ENCODE measurements around the gene RNF8. TPM values are rescaled to one million over a fixed set of nuclear protein-coding genes. Genes with fewer than 3 reads are reported as not detected.
"Not testable (repeated sequence)": the region's sequence is repeated elsewhere in the genome, so short reads cannot be mapped to it uniquely, and the experiment has no call there.

RNF8 gene
- polyA plus RNA-seq, 3 donors: 4.2 to 4.9 (median 4.7) TPM

GRCh38 chr6:37344308-37344707 lies 9.5 kb upstream of the RNF8 start:
- no peak overlapping the region for H3K4me2 ChIP-seq (replicated peaks; ENCODE audit: extremely low read depth, low read length, poor library complexity, severe bottlenecking)
- Mint-ChIP-seq H3K4me1 (no peaks in the 10 kb centered on the region), H3K4me3 (no peak overlapping the region), H3K36me3 (no peaks in the 10 kb centered on the region), H3K27ac (no peak overlapping the region), H3K27me3 (ENCODE audit: low read depth in 3 of 3) (peaks cover 2 to 13% (median 10%) of the 10 kb centered on the region in 3 donors), H3K9me3 (peaks cover 0 to 4% (median 0%) of the 10 kb centered on the region in 7 donors)
- no peak for DNase-seq
- H3K79me2 ChIP-seq (ENCODE audit: insufficient read depth, low read length): no peaks in the 10 kb centered on the region
- H3K4me3 ChIP-seq (replicated peaks in 1 of 3; ENCODE audit: low read depth in 2 of 3, low read length in 3 of 3): no peak overlapping the region
- H2AFZ ChIP-seq (ENCODE audit: insufficient read depth, low read depth, low read length, poor library complexity, severe bottlenecking): no peak overlapping the region
- TF ChIP-seq CTCF (IDR thresholded peaks at IDR 0.05): no peak
- H3K9me3 ChIP-seq (replicated peaks in 1 of 2; ENCODE audit: control insufficient read depth in 1 of 2, insufficient read depth in 1 of 2, low read length in 2 of 2): no peaks in the 10 kb centered on the region
- H3K4me1 ChIP-seq (ENCODE audit: control insufficient read depth in 1 of 2, insufficient read depth in 2 of 2, low read length in 2 of 2): no peaks in the 10 kb centered on the region
- intact Hi-C loops (cut with micrococcal nuclease): no loop called here
- H3K27ac ChIP-seq (ENCODE audit: low read depth in 1 of 2, low read length in 2 of 2): no peak overlapping the region
- no peaks in the 10 kb centered on the region for H3K36me3 ChIP-seq (replicated peaks in 1 of 2; ENCODE audit: control insufficient read depth in 1 of 2, insufficient read depth in 2 of 2, low read length in 2 of 2)
- WGBS (ENCODE audit: insufficient coverage): no CpG with 5 or more reads among the region's 3 CpGs
- H4K20me1 ChIP-seq (ENCODE audit: insufficient read depth, low read length): no peaks in the 10 kb centered on the region
- no peak overlapping the region for H3K9ac ChIP-seq (ENCODE audit: insufficient read depth, low read length, poor library complexity, severe bottlenecking)
- H3K27me3 ChIP-seq (ENCODE audit: control insufficient read depth in 2 of 2, insufficient read depth in 2 of 2, low read length in 2 of 2): peaks cover 0 to 3% of the 10 kb centered on the region in 2 donors

GRCh38 chr6:37345804-37346203 lies 8.0 kb upstream of the RNF8 start:
- H3K36me3 Mint-ChIP-seq; intact Hi-C loops (cut with micrococcal nuclease); H4K20me1 ChIP-seq (ENCODE audit: insufficient read depth, low read length); H3K4me1 Mint-ChIP-seq; H3K9ac ChIP-seq (ENCODE audit: insufficient read depth, low read length, poor library complexity, severe bottlenecking); H3K79me2 ChIP-seq (ENCODE audit: insufficient read depth, low read length); H3K27ac Mint-ChIP-seq; H3K4me2 ChIP-seq (replicated peaks; ENCODE audit: extremely low read depth, low read length, poor library complexity, severe bottlenecking); DNase-seq; H3K36me3 ChIP-seq (replicated peaks in 1 of 2; ENCODE audit: control insufficient read depth in 1 of 2, insufficient read depth in 2 of 2, low read length in 2 of 2); H3K4me3 ChIP-seq (replicated peaks in 1 of 3; ENCODE audit: low read depth in 2 of 3, low read length in 3 of 3); H3K9me3 ChIP-seq (replicated peaks in 1 of 2; ENCODE audit: control insufficient read depth in 1 of 2, insufficient read depth in 1 of 2, low read length in 2 of 2); H3K4me1 ChIP-seq (ENCODE audit: control insufficient read depth in 1 of 2, insufficient read depth in 2 of 2, low read length in 2 of 2); H3K4me3 Mint-ChIP-seq; H3K9me3 Mint-ChIP-seq; H2AFZ ChIP-seq (ENCODE audit: insufficient read depth, low read depth, low read length, poor library complexity, severe bottlenecking); H3K27ac ChIP-seq (ENCODE audit: low read depth in 1 of 2, low read length in 2 of 2); H3K27me3 ChIP-seq (ENCODE audit: control insufficient read depth in 2 of 2, insufficient read depth in 2 of 2, low read length in 2 of 2): not testable (repeated sequence)
- H3K27me3 Mint-ChIP-seq (ENCODE audit: low read depth in 3 of 3): peaks cover 2 to 13% (median 10%) of the 10 kb centered on the region in 3 donors
- WGBS (ENCODE audit: insufficient coverage): no CpG with 5 or more reads among the region's 3 CpGs

Measured in CD14-positive monocyte (primary cell).